Measurements from ENCODE around the gene MEF2C. TPM values are rescaled to one million over a fixed set of nuclear protein-coding genes. Genes with fewer than 3 reads are reported as not detected.

Gene MEF2C
- total and polyA plus RNA-seq, 2 experiments from 2014 or later, result 0.97 to 1.6 TPM

- no peak for ATAC-seq
- no peak for DNase-seq (ENCODE audit: low spot score)
- Histone ChIP-seq H3K27me3 (ENCODE audit: insufficient read depth) (no peaks in the 10 kb centered on the region), H4K20me1 (replicated peaks; ENCODE audit: insufficient read depth) (no peaks in the 10 kb centered on the region), H3K4me3 (no peak overlapping the region), H3F3A (replicated peaks; ENCODE audit: low read depth) (no peaks in the 10 kb centered on the region), H3K4me2 (no peak overlapping the region), H3K79me2 (replicated peaks; ENCODE audit: insufficient read depth) (no peaks in the 10 kb centered on the region), H3K36me3 (ENCODE audit: insufficient read depth) (no peaks in the 10 kb centered on the region), H3K4me1 (ENCODE audit: insufficient read depth) (peaks cover 3% of the 10 kb centered on the region; the same call in 1 of the 2 replicates), H3K27ac (ENCODE audit: low read depth) (no peak overlapping the region), H2AFZ (no peak overlapping the region), H3K9me2 (ENCODE audit: insufficient read depth) (no peaks in the 10 kb centered on the region)
- no peak for TF ChIP-seq ZNF462 (CRISPR knock-in tag; IDR thresholded peaks at IDR 0.05)
- TF ChIP-seq ZNF331 (CRISPR knock-in tag; IDR thresholded peaks at IDR 0.05; ENCODE audit: low read depth), result no peak
- no peak for TF ChIP-seq STAT1 (IDR thresholded peaks at IDR 0.05; ENCODE audit: unreplicated experiment)
- TF ChIP-seq JUNB (IDR thresholded peaks at IDR 0.05; ENCODE audit: unreplicated experiment), result no peak
- TF ChIP-seq ETS1 (IDR thresholded peaks at IDR 0.05), result no peak
- no peak for TF ChIP-seq CREB1 (CRISPR knock-in tag; IDR thresholded peaks at IDR 0.05; ENCODE audit: low read depth)
- no peak for TF ChIP-seq EZH2phosphoT487 (IDR thresholded peaks at IDR 0.05; ENCODE audit: unreplicated experiment)
- H3K4me1 Mint-ChIP-seq, result peaks cover 5% of the 10 kb centered on the region; the same call in 2 of the 3 replicates
- H3K27ac Mint-ChIP-seq, result no peak overlapping the region
- no peaks in the 10 kb centered on the region for H3K36me3 Mint-ChIP-seq (ENCODE audit: low read depth)
- H3K27me3 Mint-ChIP-seq (ENCODE audit: insufficient read depth, low read depth, poor library complexity), result no peaks in the 10 kb centered on the region
- no peaks in the 10 kb centered on the region for H3K9me3 Mint-ChIP-seq
- H3K4me3 Mint-ChIP-seq, result no peak overlapping the region
These were observed 44.5 kb downstream of the MEF2C start for GRCh38 chr5:88838500-88838899.
